Measurements from ENCODE around the gene TMEM163.

TMEM163 gene

DNA sequence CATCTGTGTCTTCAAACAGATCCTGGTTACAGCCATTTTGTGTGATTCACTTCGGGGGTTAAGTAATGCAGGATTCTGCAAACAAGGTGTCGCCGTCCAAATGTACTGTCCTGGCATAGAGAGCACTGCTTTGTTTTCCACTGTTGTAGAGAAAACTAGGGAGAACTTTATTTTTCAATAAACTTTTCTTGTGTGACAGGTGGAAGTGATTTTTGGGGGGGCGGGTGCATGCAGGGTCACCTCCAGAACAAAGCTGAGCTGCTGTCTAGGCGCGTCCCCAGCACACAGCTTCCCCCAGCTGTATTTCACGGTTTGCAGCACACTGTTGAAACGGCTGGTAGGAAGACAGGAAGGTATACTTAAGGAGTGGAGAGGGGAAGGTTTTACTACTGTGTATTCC, 264.4 kb downstream of the TMEM163 start:
- H3K4me3 ChIP-seq (ENCODE audit: low read depth, low read length) = no peak overlapping the region
- DNase-seq (ENCODE audit: low read depth, low spot score) = no peak
- in situ Hi-C loops (cut with HindIII; ENCODE audit: low sequenced_read_pairs) = no loop called here
- TF ChIP-seq, protein P1, sequence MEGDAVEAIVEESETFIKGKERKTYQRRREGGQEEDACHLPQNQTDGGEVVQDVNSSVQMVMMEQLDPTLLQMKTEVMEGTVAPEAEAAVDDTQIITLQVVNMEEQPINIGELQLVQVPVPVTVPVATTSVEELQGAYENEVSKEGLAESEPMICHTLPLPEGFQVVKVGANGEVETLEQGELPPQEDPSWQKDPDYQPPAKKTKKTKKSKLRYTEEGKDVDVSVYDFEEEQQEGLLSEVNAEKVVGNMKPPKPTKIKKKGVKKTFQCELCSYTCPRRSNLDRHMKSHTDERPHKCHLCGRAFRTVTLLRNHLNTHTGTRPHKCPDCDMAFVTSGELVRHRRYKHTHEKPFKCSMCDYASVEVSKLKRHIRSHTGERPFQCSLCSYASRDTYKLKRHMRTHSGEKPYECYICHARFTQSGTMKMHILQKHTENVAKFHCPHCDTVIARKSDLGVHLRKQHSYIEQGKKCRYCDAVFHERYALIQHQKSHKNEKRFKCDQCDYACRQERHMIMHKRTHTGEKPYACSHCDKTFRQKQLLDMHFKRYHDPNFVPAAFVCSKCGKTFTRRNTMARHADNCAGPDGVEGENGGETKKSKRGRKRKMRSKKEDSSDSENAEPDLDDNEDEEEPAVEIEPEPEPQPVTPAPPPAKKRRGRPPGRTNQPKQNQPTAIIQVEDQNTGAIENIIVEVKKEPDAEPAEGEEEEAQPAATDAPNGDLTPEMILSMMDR (IDR thresholded peaks at IDR 0.05; ENCODE audit: low read depth, low read length) = no peak

DNA sequence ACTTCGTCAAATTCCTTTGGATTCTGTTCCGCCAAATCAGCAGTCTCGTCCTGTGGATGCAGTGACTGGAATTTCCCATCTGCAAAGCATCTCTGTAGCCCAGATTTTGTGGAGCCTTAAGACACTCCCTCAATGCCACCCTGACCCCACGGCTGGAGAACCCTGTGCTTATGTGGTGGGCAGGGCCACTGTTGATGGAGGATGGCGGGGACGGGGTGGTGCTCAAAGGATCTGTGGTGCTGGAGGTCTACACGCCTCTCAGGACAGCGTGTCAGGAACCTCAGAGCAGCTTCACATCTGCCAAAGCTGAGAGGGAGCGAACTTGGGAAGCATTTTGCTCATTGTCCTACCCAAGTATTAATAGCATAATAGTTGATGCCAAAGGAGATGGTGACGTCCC, 264.8 kb downstream of the TMEM163 start:
- no peak for DNase-seq (ENCODE audit: low read depth, low spot score)
- in situ Hi-C loops (cut with HindIII; ENCODE audit: low sequenced_read_pairs) = no loop called here
- H3K4me3 ChIP-seq (ENCODE audit: low read depth, low read length) = no peak overlapping the region
- TF ChIP-seq, protein P1 (IDR thresholded peaks at IDR 0.05; ENCODE audit: low read depth, low read length) = no peak

DNA sequence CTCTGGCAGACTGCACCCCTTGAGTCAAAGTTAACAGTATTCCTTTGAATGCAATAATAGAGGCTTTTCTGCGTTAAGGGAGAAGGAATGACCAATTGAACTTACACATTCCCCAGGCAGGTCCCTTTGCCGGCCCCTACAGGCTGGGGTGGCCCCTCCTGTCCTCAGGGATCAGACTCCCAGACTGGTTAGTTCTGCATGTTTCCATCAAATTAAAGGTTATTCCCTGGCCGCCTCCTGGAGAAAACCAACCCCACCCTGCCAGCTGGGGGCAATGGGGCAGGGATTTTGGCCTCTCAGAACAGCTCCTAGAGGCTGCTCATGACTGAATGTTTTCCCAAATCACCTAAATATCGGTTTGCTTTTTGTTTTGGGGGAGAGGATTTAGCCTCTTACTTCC, 265.3 kb downstream of the TMEM163 start:
- no peak for DNase-seq (ENCODE audit: low read depth, low spot score)
- H3K4me3 ChIP-seq (ENCODE audit: low read depth, low read length) = no peak overlapping the region
- in situ Hi-C loops (cut with HindIII; ENCODE audit: low sequenced_read_pairs) = no loop called here
- TF ChIP-seq, protein P1 (IDR thresholded peaks at IDR 0.05; ENCODE audit: low read depth, low read length) = no peak

DNA sequence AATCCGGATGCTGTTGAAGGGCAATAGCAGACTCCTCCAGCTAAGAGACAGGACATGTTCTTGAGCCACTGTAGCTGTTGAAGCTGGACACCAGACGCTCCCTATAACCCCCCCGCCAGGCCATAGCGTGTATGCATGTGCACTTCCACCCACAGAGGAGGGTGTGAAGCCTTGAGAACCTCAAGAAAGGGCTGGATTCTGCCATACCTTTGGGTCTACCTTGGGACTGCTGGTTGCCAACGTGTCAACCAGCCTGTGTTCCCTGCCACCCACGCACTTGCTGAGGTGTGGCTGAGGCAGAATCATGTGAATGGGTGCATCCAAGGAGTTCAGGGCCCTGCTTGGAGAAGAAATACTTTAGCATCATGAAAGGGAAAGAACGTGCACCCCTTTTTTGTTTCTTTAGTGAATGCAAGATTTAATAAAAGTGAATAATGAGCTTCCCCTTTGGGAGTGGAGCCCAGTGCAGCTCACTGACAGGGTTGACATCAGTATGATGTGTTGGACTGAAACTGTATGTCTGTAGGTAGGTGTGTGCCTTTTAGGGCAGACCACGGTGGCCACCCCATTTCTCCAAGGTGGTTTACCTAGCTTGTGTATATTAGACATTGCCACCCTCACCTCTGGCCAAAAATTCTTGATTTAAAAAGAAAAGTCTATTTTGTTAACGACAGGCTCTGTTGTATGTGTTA, 266.6 kb downstream of the TMEM163 start:
- no peak overlapping the region for H3K4me3 ChIP-seq (ENCODE audit: low read depth, low read length)
- in situ Hi-C loops (cut with HindIII; ENCODE audit: low sequenced_read_pairs) = no loop called here
- TF ChIP-seq, protein P1 (IDR thresholded peaks at IDR 0.05; ENCODE audit: low read depth, low read length) = no peak
- DNase-seq (ENCODE audit: low read depth, low spot score) = no peak

DNA sequence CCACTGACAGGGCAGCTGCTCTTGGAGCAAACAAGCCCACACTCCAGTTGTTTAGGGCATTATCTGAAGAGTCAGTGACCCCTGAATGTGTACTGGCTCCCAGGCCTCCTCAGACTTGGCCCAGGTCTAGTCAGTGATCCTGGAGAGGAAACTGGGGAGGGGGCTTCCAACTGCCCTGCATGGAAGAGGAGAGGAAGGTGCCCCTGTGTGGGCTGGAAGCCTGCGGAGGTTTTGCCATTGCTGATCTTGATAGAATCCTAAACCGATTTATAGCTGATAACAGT, 267.5 kb downstream of the TMEM163 start:
- in situ Hi-C loops (cut with HindIII; ENCODE audit: low sequenced_read_pairs) = no loop called here
- TF ChIP-seq, protein P1 (IDR thresholded peaks at IDR 0.05; ENCODE audit: low read depth, low read length) = no peak

DNA sequence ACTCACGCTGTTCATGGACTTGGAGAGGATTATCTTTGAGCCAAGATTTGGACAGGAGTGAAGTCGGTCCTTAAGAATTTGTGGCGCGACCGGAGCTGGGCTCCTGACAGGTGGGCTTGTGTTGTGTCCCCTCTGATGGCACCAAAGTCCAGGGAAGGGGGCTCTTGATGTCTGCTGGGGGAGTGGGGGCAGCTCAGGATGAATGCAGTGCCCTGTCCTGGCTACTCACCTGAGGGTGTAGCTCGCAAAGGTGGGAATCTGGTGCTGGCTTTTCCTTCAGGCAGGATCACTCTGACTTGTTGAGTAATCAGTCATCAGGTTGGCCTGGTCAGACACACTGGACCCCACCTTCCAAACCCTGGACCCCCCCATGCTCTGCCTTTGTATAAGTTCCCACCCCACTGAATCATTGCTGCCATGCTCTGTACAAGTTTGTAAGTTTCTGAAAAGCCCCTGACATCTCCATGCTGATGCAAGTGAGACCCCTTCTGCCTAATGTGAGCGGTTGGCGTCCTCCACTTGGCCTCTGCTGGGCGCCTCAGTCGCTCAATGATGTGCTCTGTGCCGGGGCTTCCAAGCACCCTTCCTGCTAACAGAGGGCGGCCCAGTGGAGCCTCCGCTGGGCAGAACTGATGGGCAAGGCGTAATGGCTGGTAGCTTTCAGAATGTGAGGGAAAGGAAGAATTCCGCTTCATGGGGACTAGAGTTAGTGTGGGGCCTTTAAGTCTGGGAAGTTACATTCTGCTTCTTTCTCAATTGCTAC, 268.9 kb downstream of the TMEM163 start:
- H3K4me3 ChIP-seq (ENCODE audit: low read depth, low read length) = no peak overlapping the region
- DNase-seq (ENCODE audit: low read depth, low spot score) = no peak
- TF ChIP-seq, protein P1 (IDR thresholded peaks at IDR 0.05; ENCODE audit: low read depth, low read length) = no peak
- in situ Hi-C loops (cut with HindIII; ENCODE audit: low sequenced_read_pairs) = no loop called here

More for the DNA sequence above, 267.5 kb downstream of the TMEM163 start:
- no peak overlapping the region for H3K4me3 ChIP-seq (ENCODE audit: low read depth, low read length)
- no peak for DNase-seq (ENCODE audit: low read depth, low spot score)
